Endodermal cell (in vitro differentiated cells): ENCODE results near the gene C1orf167. TPM values are rescaled to one million over a fixed set of nuclear protein-coding genes. Genes with fewer than 3 reads are reported as not detected.

ENCODE experiments used
- DNase-seq: peaks from one replicate; pipeline ENCODE4 v3.0.0-alpha.2; 2017
- H3K27ac ChIP-seq: 2 replicates; pipeline ENCODE4 v1.5.1; 2013; ENCODE audit warnings: mild to moderate bottlenecking, low read depth, low read length, moderate library complexity
- H3K27me3 ChIP-seq: 2 replicates; pipeline ENCODE4 v1.6.1; 2013; ENCODE audit warnings: mild to moderate bottlenecking, low read length, moderate library complexity; ENCODE audit not compliant: insufficient read depth, control insufficient read depth, poor library complexity, severe bottlenecking
- H3K36me3 ChIP-seq: 2 replicates; pipeline ENCODE4 v1.7.0; 2013; ENCODE audit warnings: mild to moderate bottlenecking, low read length, moderate library complexity; ENCODE audit not compliant: control insufficient read depth, insufficient read depth
- H3K4me1 ChIP-seq: one replicate; pipeline ENCODE4 v1.7.0; 2013; ENCODE audit warnings: low read length; ENCODE audit not compliant: control insufficient read depth, insufficient read depth
- H3K4me3 ChIP-seq: 2 replicates; pipeline ENCODE4 v1.5.1; 2013; ENCODE audit warnings: mild to moderate bottlenecking, low read length, moderate library complexity
- H3K9ac ChIP-seq: 2 replicates; pipeline ENCODE4 v1.6.1; 2013; ENCODE audit warnings: mild to moderate bottlenecking, low read length, moderate library complexity; ENCODE audit not compliant: poor library complexity, severe bottlenecking; ENCODE audit errors: extremely low read depth
- H3K9me3 ChIP-seq: 2 replicates; pipeline ENCODE4 v1.6.1; 2013; ENCODE audit warnings: mild to moderate bottlenecking, low read length, moderate library complexity; ENCODE audit not compliant: control insufficient read depth
- H3K27ac Mint-ChIP-seq: 2 replicates; pipeline ENCODE4 v1.8.0; 2020; ENCODE audit warnings: mixed read lengths
- H3K27me3 Mint-ChIP-seq: 2 replicates; pipeline ENCODE4 v1.8.0; 2021; ENCODE audit warnings: mild to moderate bottlenecking, mixed read lengths; ENCODE audit not compliant: insufficient read depth
- H3K36me3 Mint-ChIP-seq: 2 replicates; pipeline ENCODE4 v1.8.0; 2020; ENCODE audit warnings: low read depth, mixed read lengths
- H3K4me1 Mint-ChIP-seq: 2 replicates; pipeline ENCODE4 v1.8.0; 2020; ENCODE audit warnings: mixed read lengths
- H3K4me3 Mint-ChIP-seq: 2 replicates; pipeline ENCODE4 v1.8.0; 2020; ENCODE audit warnings: mild to moderate bottlenecking, moderate library complexity, mixed read lengths
- H3K9me3 Mint-ChIP-seq: 2 replicates; pipeline ENCODE4 v1.8.0; 2020; ENCODE audit warnings: mild to moderate bottlenecking, mixed read lengths
- WGBS, 2 experiments: methylation state at CpG; one replicate each; pipeline versions ENCODE4 v1.1.5 to v1.1.7; 2013; ENCODE audit warnings: missing lambda C conversion rate in 2 of 2, mixed read lengths in 1 of 2; ENCODE audit not compliant: insufficient coverage in 1 of 2, insufficient read length in 1 of 2; 5-methylcytosine and 5-hydroxymethylcytosine counted together
- total RNA-seq, 2 donors: library from RNA; stranded (reverse); fragmentation: NEBNext Ultra II Directional in 1 of 2; extraction: Animal tissue kit (Norgen Biotek cat#: 25700) in 1 of 2; gene quantifications; 2 replicates in 1 of 2; 3 replicates in 1 of 2; pipeline ENCODE4 v1.2.1, GENCODE V29; 2021
- TF ChIP-seq, protein P1 (sequence below): fragments of 200-600 bp; sonication (generic); conservative IDR thresholded peaks from 2 replicates; pipeline ENCODE4 v1.5.0; 2021; ENCODE audit warnings: antibody characterized with exemption, mild to moderate bottlenecking

Gene C1orf167
- total RNA-seq, 2 donors from 2014 or later, result 0.95 to 1.4 TPM

DNA sequence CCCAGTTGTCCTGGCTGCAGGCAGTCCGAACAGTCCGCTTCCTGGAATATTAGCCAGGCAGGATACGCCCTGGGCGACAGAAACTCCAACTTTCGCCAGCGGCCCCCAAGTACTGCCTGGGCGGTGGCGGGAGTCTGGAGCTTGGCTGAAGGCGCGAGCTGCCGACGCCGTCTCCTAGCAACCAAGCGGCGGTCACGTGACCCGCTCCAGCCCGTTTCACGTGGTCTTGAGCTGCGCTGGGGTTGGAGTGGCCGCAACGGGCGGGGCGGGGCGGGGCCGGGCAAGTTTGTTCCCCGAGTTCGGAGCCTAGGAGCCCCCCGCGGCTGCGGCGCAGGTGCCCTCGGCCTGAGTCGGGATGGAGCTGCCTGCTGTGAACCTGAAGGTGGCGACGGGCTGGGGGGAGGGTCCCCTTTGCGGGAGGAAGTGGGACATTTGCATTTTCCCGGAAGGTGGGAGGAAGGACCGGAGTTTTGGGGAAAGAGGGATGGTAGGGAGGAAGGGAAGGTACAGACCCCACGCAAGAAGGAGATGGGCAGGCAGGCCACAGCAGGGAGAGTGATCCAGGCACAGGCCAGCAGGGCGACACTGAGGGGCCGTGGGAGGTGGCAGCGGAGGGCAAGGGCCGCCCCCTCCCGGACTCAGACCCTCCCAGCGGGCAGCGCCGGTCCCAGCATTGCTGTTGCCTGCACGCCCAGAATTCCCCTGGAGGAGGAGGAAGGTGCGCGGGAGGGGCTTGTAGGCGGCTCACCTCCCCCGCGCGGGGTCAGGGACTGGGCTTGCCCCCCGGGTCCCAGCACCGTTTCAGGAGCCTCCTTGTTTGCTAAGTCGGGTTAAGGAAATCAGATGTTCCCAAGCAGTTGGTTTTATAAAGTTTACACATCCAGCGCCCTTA lies 25.9 kb upstream of the C1orf167 start, which contains the start of gene AGTRAP:
TSS of gene AGTRAP (plus strand) at position 283 of the 892 bp plus-strand sequence. CDS start at position 356, 73 bp downstream.
- 1 to 4% methylated on average over 13 to 59 of the region's 59 CpGs for WGBS, 2 experiments
- H3K4me3 Mint-ChIP-seq, result peak within 1 kb of the TSS; percentile 91
- H3K4me1 Mint-ChIP-seq, result peaks cover 21% of the 10 kb centered on the region

GRCh38 chr1:11736746-11737639 lies 25.0 kb upstream of the C1orf167 start:
- Mint-ChIP-seq H3K4me3 (peak overlapping the region; percentile 91), H3K27ac (peak overlapping the region; percentile 80), H3K27me3 (peaks cover 1% of the 10 kb centered on the region), H3K4me1 (peaks cover 15% of the 10 kb centered on the region), H3K9me3 (no peaks in the 10 kb centered on the region), H3K36me3 (no peaks in the 10 kb centered on the region)
- H3K4me3 ChIP-seq, result peak overlapping the region; percentile 91
- peak; percentile 87 for DNase-seq
- peak overlapping the region; percentile 77 for H3K9ac ChIP-seq
- H3K27me3 ChIP-seq, result no peaks in the 10 kb centered on the region
- TF ChIP-seq, protein P1, sequence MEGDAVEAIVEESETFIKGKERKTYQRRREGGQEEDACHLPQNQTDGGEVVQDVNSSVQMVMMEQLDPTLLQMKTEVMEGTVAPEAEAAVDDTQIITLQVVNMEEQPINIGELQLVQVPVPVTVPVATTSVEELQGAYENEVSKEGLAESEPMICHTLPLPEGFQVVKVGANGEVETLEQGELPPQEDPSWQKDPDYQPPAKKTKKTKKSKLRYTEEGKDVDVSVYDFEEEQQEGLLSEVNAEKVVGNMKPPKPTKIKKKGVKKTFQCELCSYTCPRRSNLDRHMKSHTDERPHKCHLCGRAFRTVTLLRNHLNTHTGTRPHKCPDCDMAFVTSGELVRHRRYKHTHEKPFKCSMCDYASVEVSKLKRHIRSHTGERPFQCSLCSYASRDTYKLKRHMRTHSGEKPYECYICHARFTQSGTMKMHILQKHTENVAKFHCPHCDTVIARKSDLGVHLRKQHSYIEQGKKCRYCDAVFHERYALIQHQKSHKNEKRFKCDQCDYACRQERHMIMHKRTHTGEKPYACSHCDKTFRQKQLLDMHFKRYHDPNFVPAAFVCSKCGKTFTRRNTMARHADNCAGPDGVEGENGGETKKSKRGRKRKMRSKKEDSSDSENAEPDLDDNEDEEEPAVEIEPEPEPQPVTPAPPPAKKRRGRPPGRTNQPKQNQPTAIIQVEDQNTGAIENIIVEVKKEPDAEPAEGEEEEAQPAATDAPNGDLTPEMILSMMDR, result peak; percentile 0
- H3K27ac ChIP-seq, result peak overlapping the region; percentile 61
- no peaks in the 10 kb centered on the region for H3K36me3 ChIP-seq
- no peaks in the 10 kb centered on the region for H3K4me1 ChIP-seq
- 20 to 45% methylated on average over 7 to 15 of the region's 15 CpGs for WGBS, 2 experiments
- H3K9me3 ChIP-seq, result no peaks in the 10 kb centered on the region

More for the DNA sequence above, 25.9 kb upstream of the C1orf167 start, which contains the start of gene AGTRAP:
- Mint-ChIP-seq H3K27me3 (peaks cover 1% of the 10 kb centered on the region), H3K27ac (peak within 1 kb of the TSS; percentile 93), H3K9me3 (no peaks in the 10 kb centered on the region), H3K36me3 (no peaks in the 10 kb centered on the region)
- Histone ChIP-seq H3K36me3 (no peaks in the 10 kb centered on the region), H3K27me3 (no peaks in the 10 kb centered on the region), H3K4me1 (no peaks in the 10 kb centered on the region), H3K9ac (peak within 1 kb of the TSS; percentile 77), H3K4me3 (peak within 1 kb of the TSS; percentile 91), H3K27ac (peak within 1 kb of the TSS; percentile 68), H3K9me3 (no peaks in the 10 kb centered on the region)
- TF ChIP-seq, protein P1, result peak; percentile 39
- peak; percentile 98 for DNase-seq

- H3K4me1 Mint-ChIP-seq, result peaks cover 14% of the 10 kb centered on the region
- no peaks in the 10 kb centered on the region for H3K9me3 Mint-ChIP-seq
- Histone ChIP-seq H3K9me3 (no peaks in the 10 kb centered on the region), H3K36me3 (no peaks in the 10 kb centered on the region), H3K9ac (no peak overlapping the region), H3K27me3 (no peaks in the 10 kb centered on the region), H3K4me3 (no peak overlapping the region), H3K27ac (no peak overlapping the region), H3K4me1 (no peaks in the 10 kb centered on the region)
- DNase-seq, result no peak
- peaks cover 6% of the 10 kb centered on the region for H3K36me3 Mint-ChIP-seq
- 89 to 100% methylated on average over 1 to 2 of the region's 2 CpGs for WGBS, 2 experiments
- TF ChIP-seq, protein P1, result no peak
- H3K27ac Mint-ChIP-seq, result no peak overlapping the region
- no peak overlapping the region for H3K4me3 Mint-ChIP-seq
- H3K27me3 Mint-ChIP-seq, result peaks cover 1% of the 10 kb centered on the region
Observed at GRCh38 chr1:11738096-11738495, 23.9 kb upstream of the C1orf167 start.
